ENCODE measurements around the gene FHL5.

DNA sequence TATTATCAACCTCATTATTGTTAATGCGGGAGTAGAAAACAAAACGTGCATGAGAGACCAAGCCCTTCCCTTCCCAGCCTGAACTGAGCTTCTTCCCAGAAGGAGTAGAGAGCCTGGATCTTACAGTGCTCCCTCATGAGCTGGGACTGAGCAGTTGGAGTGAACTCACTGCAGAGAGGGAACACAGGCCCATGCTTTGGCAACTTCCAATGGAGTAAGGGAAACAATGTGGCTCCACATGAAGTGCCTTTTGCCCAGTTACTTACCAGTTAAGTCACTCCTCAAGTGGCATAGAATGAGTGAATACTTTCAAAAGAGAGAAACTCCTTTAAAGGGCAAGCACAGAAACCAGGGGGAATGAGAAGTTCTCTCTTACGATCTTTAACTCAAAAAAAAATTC is 12.4 kb downstream of the FHL5 start:
- TF ChIP-seq, protein P1, sequence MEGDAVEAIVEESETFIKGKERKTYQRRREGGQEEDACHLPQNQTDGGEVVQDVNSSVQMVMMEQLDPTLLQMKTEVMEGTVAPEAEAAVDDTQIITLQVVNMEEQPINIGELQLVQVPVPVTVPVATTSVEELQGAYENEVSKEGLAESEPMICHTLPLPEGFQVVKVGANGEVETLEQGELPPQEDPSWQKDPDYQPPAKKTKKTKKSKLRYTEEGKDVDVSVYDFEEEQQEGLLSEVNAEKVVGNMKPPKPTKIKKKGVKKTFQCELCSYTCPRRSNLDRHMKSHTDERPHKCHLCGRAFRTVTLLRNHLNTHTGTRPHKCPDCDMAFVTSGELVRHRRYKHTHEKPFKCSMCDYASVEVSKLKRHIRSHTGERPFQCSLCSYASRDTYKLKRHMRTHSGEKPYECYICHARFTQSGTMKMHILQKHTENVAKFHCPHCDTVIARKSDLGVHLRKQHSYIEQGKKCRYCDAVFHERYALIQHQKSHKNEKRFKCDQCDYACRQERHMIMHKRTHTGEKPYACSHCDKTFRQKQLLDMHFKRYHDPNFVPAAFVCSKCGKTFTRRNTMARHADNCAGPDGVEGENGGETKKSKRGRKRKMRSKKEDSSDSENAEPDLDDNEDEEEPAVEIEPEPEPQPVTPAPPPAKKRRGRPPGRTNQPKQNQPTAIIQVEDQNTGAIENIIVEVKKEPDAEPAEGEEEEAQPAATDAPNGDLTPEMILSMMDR (IDR thresholded peaks at IDR 0.05) = no peak
- TF ChIP-seq POLR2AphosphoS5 (IDR thresholded peaks at IDR 0.05) (no peak), EP300 (IDR thresholded peaks at IDR 0.05) (no peak), POLR2A (IDR thresholded peaks at IDR 0.05) (no peak)
